ENCODE data around the gene PRPS1. TPM values are rescaled to one million over a fixed set of nuclear protein-coding genes. Genes with fewer than 3 reads are reported as not detected.

The PRPS1 gene
- total and polyA plus RNA-seq, 2 experiments from 2014 or later, result 91.1 to 149 TPM

GRCh38 chrX:107684956-107685385 is 56.7 kb downstream of the PRPS1 start:
- Mint-ChIP-seq H3K9me3 (no peaks in the 10 kb centered on the region), H3K36me3 (ENCODE audit: low read depth) (no peaks in the 10 kb centered on the region), H3K27me3 (ENCODE audit: insufficient read depth, low read depth, poor library complexity) (no peaks in the 10 kb centered on the region), H3K4me1 (no peaks in the 10 kb centered on the region; the same call in 2 of the 3 replicates), H3K27ac (no peak overlapping the region), H3K4me3 (no peak overlapping the region)
- Histone ChIP-seq H3K79me2 (replicated peaks; ENCODE audit: insufficient read depth) (no peaks in the 10 kb centered on the region), H3K4me3 (no peak overlapping the region), H2AFZ (0 out of 2 replicates have a peak overlapping the region, but pooled peaks have one; percentile 47), H3K9me2 (ENCODE audit: insufficient read depth) (no peaks in the 10 kb centered on the region), H3K27me3 (ENCODE audit: insufficient read depth) (no peaks in the 10 kb centered on the region), H3F3A (replicated peaks; ENCODE audit: low read depth) (no peaks in the 10 kb centered on the region), H3K36me3 (ENCODE audit: insufficient read depth) (no peaks in the 10 kb centered on the region), H3K4me2 (no peak overlapping the region), H4K20me1 (replicated peaks; ENCODE audit: insufficient read depth) (no peaks in the 10 kb centered on the region), H3K4me1 (ENCODE audit: insufficient read depth) (no peaks in the 10 kb centered on the region), H3K27ac (ENCODE audit: low read depth) (no peak overlapping the region)
- no peak for TF ChIP-seq CREB1 (CRISPR knock-in tag; IDR thresholded peaks at IDR 0.05; ENCODE audit: low read depth)
- no peak for TF ChIP-seq NANOG (IDR thresholded peaks at IDR 0.05; ENCODE audit: borderline replicate concordance)
- no peak for TF ChIP-seq JUNB (IDR thresholded peaks at IDR 0.05; ENCODE audit: unreplicated experiment)
- no peak for TF ChIP-seq EZH2 (IDR thresholded peaks at IDR 0.05; ENCODE audit: low read depth, unreplicated experiment)
- TF ChIP-seq ZNF462 (CRISPR knock-in tag; IDR thresholded peaks at IDR 0.05), result no peak
- no peak for TF ChIP-seq POLR2AphosphoS5 (IDR thresholded peaks at IDR 0.05; ENCODE audit: low read depth)
- TF ChIP-seq ZNF114 (CRISPR knock-in tag; IDR thresholded peaks at IDR 0.05), result no peak
- no peak for TF ChIP-seq STAT1 (IDR thresholded peaks at IDR 0.05; ENCODE audit: unreplicated experiment)
- no peak for TF ChIP-seq ZNF331 (CRISPR knock-in tag; IDR thresholded peaks at IDR 0.05; ENCODE audit: low read depth)
- TF ChIP-seq, protein P1, sequence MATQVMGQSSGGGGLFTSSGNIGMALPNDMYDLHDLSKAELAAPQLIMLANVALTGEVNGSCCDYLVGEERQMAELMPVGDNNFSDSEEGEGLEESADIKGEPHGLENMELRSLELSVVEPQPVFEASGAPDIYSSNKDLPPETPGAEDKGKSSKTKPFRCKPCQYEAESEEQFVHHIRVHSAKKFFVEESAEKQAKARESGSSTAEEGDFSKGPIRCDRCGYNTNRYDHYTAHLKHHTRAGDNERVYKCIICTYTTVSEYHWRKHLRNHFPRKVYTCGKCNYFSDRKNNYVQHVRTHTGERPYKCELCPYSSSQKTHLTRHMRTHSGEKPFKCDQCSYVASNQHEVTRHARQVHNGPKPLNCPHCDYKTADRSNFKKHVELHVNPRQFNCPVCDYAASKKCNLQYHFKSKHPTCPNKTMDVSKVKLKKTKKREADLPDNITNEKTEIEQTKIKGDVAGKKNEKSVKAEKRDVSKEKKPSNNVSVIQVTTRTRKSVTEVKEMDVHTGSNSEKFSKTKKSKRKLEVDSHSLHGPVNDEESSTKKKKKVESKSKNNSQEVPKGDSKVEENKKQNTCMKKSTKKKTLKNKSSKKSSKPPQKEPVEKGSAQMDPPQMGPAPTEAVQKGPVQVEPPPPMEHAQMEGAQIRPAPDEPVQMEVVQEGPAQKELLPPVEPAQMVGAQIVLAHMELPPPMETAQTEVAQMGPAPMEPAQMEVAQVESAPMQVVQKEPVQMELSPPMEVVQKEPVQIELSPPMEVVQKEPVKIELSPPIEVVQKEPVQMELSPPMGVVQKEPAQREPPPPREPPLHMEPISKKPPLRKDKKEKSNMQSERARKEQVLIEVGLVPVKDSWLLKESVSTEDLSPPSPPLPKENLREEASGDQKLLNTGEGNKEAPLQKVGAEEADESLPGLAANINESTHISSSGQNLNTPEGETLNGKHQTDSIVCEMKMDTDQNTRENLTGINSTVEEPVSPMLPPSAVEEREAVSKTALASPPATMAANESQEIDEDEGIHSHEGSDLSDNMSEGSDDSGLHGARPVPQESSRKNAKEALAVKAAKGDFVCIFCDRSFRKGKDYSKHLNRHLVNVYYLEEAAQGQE (IDR thresholded peaks at IDR 0.05; ENCODE audit: unreplicated experiment), result no peak
- no peak for TF ChIP-seq ETS1 (IDR thresholded peaks at IDR 0.05)
- TF ChIP-seq EZH2phosphoT487 (IDR thresholded peaks at IDR 0.05; ENCODE audit: unreplicated experiment), result no peak
- TF ChIP-seq CTCF (conservative IDR thresholded peaks at IDR 0.05; ENCODE audit: low read depth in 2 of 2), result no peak
- DNase-seq (ENCODE audit: low spot score) (peak; percentile 36), ATAC-seq (peak; percentile 53; the same call in 2 of the 3 replicates)
